ENCODE measurements around the gene CCDC88C.
A peak's percentile ranks its signal among the peaks of the same experiment; 100 is the strongest.

Gene CCDC88C

DNA sequence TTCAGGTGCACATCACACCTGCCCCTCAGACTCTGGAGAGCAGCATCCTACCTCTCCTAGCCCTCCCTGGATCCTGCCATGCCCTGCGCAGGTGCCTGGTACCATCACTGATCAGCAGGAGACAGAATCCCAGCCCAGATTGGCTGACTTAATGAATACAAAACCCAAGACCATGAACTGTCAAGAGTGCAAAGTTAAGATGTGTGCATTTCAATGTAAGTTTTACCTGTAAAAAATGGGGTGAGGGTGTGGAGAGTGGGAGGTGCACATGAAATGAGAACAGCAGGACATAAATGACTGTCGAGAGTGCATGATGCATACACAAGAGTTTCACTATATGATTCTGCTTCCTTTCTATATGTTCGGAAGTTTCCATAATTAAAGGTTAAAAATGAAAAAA, 115.2 kb downstream of the CCDC88C start:
- Mint-ChIP-seq H3K9me3 (no peaks in the 10 kb centered on the region), H3K4me3 (peak overlapping the region; percentile 25), H3K27ac (peak overlapping the region; percentile 80), H3K4me1 (ENCODE audit: low read depth) (peaks cover 22% of the 10 kb centered on the region), H3K27me3 (ENCODE audit: low read depth) (no peaks in the 10 kb centered on the region), H3K36me3 (ENCODE audit: low read depth) (peaks cover 77% of the 10 kb centered on the region)
- DNase-seq (ENCODE audit: low spot score), result peak; percentile 63

- H3K36me3 Mint-ChIP-seq (ENCODE audit: low read depth), result peaks cover 75% of the 10 kb centered on the region
- H3K27ac Mint-ChIP-seq, result peak overlapping the region; percentile 49
- no peaks in the 10 kb centered on the region for H3K9me3 Mint-ChIP-seq
- H3K27me3 Mint-ChIP-seq (ENCODE audit: low read depth), result no peaks in the 10 kb centered on the region
- H3K4me3 Mint-ChIP-seq, result no peak overlapping the region
- DNase-seq (ENCODE audit: low spot score), result no peak
- peaks cover 20% of the 10 kb centered on the region for H3K4me1 Mint-ChIP-seq (ENCODE audit: low read depth)
Measured at GRCh38 chr14:91300957-91301356, 116.7 kb downstream of the CCDC88C start.

DNA sequence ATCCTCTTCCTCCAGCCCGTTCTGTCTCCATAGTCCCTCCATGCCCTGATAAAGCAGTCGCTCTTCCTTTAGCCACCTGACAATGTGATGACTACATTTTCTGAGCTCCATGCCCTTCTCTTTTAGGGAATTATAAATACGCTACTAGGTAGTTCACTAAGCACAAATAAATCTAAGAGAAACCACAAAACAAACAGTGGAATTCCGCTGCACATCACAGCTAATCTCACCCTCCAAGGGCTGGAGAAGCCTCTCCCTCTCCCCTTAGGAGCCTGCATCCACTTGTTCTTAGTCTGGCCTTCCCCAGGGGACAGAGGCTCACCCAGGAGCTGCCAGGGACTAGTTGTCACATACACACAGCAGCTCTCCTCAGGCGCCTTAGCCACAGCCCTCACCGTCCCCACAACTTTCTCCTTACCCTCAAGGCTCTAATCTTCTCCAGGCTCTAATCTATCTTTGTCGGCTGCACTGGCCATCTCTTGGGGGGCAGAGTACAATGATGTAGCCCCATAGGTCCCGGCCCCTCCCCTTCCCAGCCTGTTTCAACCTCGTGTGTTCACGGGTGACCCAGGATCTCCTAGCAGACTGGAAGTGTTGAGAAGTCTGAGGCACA, 117.2 kb downstream of the CCDC88C start:
- Mint-ChIP-seq H3K4me3 (no peak overlapping the region), H3K27me3 (ENCODE audit: low read depth) (no peaks in the 10 kb centered on the region), H3K4me1 (ENCODE audit: low read depth) (peaks cover 18% of the 10 kb centered on the region), H3K9me3 (no peaks in the 10 kb centered on the region), H3K36me3 (ENCODE audit: low read depth) (peaks cover 72% of the 10 kb centered on the region), H3K27ac (peak overlapping the region; percentile 49)
- no peak for DNase-seq (ENCODE audit: low spot score)

DNA sequence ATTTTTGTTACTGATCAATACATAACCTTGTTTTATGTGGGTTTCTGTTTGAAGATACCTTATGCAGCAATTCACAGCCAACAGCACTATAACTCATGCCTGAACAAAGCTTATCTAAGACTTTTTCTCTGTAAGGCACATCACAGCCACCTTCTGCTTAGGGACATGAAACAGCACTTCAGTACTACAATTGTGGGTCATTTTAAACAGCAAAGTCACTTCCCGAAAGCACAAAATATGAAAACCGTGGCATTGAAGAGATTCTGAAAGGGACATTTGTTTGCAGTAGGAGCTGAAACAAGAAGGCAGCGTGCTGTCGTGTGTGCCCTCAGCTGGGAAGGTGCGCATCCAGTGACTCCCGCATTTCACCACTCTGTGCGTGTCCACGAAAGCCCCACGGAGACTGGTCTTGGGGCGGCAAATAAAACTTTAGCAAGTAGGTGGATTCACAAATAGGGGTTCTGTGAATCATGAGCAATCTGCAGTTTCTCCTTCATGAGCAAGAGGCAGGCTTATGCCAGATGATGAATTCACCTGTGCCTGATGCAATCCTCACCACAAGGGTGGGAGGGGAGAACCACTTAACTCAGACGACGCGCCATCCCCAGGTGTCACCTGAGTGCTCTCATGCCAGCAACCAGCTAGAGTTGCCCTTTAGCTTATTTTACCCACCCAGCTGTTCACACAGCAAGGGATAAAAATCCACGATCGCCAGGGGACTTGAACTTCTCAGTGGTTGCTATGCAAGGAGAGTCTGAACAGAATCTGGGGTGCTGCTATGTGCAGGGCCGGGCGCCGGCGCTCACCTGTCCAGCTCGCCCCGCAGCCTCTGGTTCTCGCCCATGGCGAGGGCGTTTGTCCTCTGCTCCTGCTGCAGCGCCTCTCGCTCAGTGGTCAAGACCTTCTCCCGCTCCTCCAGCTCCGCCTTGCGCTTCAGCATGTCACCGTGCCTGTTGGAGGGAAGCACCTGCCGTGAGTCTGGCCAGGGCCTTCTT, 118.2 kb downstream of the CCDC88C start:
- H3K9me3 Mint-ChIP-seq, result no peaks in the 10 kb centered on the region
- H3K27me3 Mint-ChIP-seq (ENCODE audit: low read depth), result no peaks in the 10 kb centered on the region
- peaks cover 18% of the 10 kb centered on the region for H3K4me1 Mint-ChIP-seq (ENCODE audit: low read depth)
- no peak overlapping the region for H3K27ac Mint-ChIP-seq
- H3K36me3 Mint-ChIP-seq (ENCODE audit: low read depth), result peaks cover 70% of the 10 kb centered on the region
- DNase-seq (ENCODE audit: low spot score), result no peak
- no peak overlapping the region for H3K4me3 Mint-ChIP-seq

- H3K27me3 Mint-ChIP-seq (ENCODE audit: low read depth), result no peaks in the 10 kb centered on the region
- no peak overlapping the region for H3K4me3 Mint-ChIP-seq
- H3K27ac Mint-ChIP-seq, result peak overlapping the region; percentile 22
- peaks cover 77% of the 10 kb centered on the region for H3K36me3 Mint-ChIP-seq (ENCODE audit: low read depth)
- DNase-seq (ENCODE audit: low spot score), result no peak
- H3K4me1 Mint-ChIP-seq (ENCODE audit: low read depth), result peaks cover 20% of the 10 kb centered on the region
- H3K9me3 Mint-ChIP-seq, result no peaks in the 10 kb centered on the region
Measured at GRCh38 chr14:91298576-91298975, 119.0 kb downstream of the CCDC88C start.

- H3K4me3 Mint-ChIP-seq, result no peak overlapping the region
- peaks cover 81% of the 10 kb centered on the region for H3K36me3 Mint-ChIP-seq (ENCODE audit: low read depth)
- no peak for DNase-seq (ENCODE audit: low spot score)
- no peaks in the 10 kb centered on the region for H3K27me3 Mint-ChIP-seq (ENCODE audit: low read depth)
- H3K27ac Mint-ChIP-seq, result no peak overlapping the region
- H3K4me1 Mint-ChIP-seq (ENCODE audit: low read depth), result peaks cover 16% of the 10 kb centered on the region
- no peaks in the 10 kb centered on the region for H3K9me3 Mint-ChIP-seq
Measured at GRCh38 chr14:91297081-91297711, 120.4 kb downstream of the CCDC88C start.

DNA sequence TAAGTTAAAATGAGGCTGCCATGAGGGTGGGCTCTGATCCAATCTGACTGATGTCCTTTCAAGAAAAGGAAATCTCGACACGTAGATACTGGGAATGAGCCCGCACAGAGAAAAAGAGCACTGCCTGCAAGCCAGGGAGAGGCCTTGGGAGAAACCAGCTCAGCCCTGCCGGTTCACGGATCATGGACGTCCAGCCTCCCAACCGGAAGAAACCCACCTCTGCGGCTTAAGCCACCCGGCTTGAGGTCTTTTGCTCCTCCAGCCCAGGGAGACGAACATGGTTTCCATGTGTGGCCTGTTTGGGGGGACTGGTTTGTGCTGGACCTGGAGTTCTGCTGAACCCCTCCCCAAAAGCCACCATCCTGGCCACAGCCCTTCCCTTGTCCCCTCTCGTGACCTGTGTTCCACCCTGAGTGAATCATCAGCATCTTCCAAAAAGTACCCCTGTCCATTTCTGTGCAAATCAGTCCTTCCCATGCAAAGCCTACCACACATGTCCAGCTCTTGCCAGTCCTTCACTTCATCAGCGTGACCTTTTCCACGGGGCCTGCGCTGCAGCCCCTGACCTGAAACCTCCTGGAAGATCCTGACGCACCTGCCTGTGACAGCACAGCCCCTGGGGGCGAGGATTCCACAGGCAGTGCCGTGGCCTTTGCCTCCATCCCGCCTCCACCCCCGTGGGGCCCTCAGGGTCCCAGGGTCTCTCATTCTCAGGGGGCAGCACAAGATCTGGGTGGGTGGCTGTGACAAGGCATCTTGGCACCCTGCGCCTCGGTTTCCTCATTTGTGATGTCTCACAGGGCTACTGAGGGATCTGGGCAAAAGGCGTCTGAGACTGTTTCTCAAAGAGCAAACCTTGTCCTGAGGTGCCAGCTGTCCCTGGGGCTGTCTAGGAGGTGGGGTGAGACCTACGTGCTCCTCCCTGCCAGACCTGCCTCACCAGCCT, 121.5 kb downstream of the CCDC88C start:
- DNase-seq (ENCODE audit: low spot score), result no peak
- Mint-ChIP-seq H3K36me3 (ENCODE audit: low read depth) (peaks cover 76% of the 10 kb centered on the region), H3K4me1 (ENCODE audit: low read depth) (peaks cover 13% of the 10 kb centered on the region), H3K9me3 (no peaks in the 10 kb centered on the region), H3K27ac (no peak overlapping the region), H3K4me3 (no peak overlapping the region), H3K27me3 (ENCODE audit: low read depth) (no peaks in the 10 kb centered on the region)

- H3K4me1 Mint-ChIP-seq (ENCODE audit: low read depth), result peaks cover 7% of the 10 kb centered on the region
- no peak overlapping the region for H3K4me3 Mint-ChIP-seq
- DNase-seq (ENCODE audit: low spot score), result no peak
- no peaks in the 10 kb centered on the region for H3K27me3 Mint-ChIP-seq (ENCODE audit: low read depth)
- no peak overlapping the region for H3K27ac Mint-ChIP-seq
- no peaks in the 10 kb centered on the region for H3K9me3 Mint-ChIP-seq
- peaks cover 76% of the 10 kb centered on the region for H3K36me3 Mint-ChIP-seq (ENCODE audit: low read depth)
Measured at GRCh38 chr14:91295276-91295845, 122.3 kb downstream of the CCDC88C start.

DNA sequence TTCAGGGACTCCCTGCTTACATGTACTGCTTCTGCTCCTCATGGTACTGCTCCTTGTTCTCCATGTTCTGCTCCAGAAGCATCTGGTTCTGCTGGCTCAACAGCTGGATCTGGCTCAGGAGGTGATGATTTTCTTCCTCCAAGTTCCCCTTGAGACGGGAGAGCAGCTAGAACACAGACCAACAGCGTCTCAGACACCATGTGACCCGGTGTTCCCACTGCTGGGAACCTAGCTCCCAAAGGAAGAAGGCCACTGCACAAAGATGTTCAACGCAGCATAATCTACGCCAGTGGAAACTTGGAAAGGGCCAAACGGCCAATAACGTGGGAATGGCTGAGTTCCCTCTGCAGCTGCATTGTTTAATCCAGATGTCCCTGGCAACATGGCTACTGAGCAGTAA, 123.5 kb downstream of the CCDC88C start:
- H3K9me3 Mint-ChIP-seq, result no peaks in the 10 kb centered on the region
- H3K27me3 Mint-ChIP-seq (ENCODE audit: low read depth), result no peaks in the 10 kb centered on the region
- peaks cover 78% of the 10 kb centered on the region for H3K36me3 Mint-ChIP-seq (ENCODE audit: low read depth)
- peaks cover 5% of the 10 kb centered on the region for H3K4me1 Mint-ChIP-seq (ENCODE audit: low read depth)
- no peak for DNase-seq (ENCODE audit: low spot score)
- no peak overlapping the region for H3K27ac Mint-ChIP-seq
- H3K4me3 Mint-ChIP-seq, result no peak overlapping the region

- H3K4me3 Mint-ChIP-seq, result no peak overlapping the region
- H3K36me3 Mint-ChIP-seq (ENCODE audit: low read depth), result peaks cover 76% of the 10 kb centered on the region
Measured at GRCh38 chr14:91293281-91293680, 124.3 kb downstream of the CCDC88C start.

DNA sequence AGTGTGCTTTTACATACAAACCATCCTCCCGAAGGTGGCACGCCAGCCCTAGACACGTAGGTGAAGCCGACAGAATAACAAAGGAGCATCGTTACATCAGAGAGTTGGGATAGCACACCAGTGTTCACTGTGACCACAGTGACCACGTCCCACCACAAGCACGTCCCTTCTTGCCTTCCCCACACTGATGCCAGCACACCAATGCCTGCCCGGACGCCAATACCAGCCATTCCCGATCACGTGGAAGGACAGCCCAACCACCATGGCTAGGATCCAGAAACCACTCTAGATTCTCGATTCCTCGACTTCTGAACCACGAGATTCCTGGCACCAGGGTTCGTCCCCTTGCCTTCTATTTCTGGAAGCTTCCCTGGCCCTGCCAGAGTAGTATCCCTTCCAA, 125.1 kb downstream of the CCDC88C start:
- H3K4me3 Mint-ChIP-seq, result no peak overlapping the region
- peaks cover 3% of the 10 kb centered on the region for H3K4me1 Mint-ChIP-seq (ENCODE audit: low read depth)
- no peak for DNase-seq (ENCODE audit: low spot score)
- H3K9me3 Mint-ChIP-seq, result no peaks in the 10 kb centered on the region
- no peaks in the 10 kb centered on the region for H3K27me3 Mint-ChIP-seq (ENCODE audit: low read depth)
- H3K27ac Mint-ChIP-seq, result peak overlapping the region; percentile 63
- peaks cover 74% of the 10 kb centered on the region for H3K36me3 Mint-ChIP-seq (ENCODE audit: low read depth)

More at GRCh38 chr14:91293281-91293680, 124.3 kb downstream of the CCDC88C start:
- peak overlapping the region; percentile 64 for H3K27ac Mint-ChIP-seq
- H3K9me3 Mint-ChIP-seq, result no peaks in the 10 kb centered on the region
- no peaks in the 10 kb centered on the region for H3K27me3 Mint-ChIP-seq (ENCODE audit: low read depth)
- no peak for DNase-seq (ENCODE audit: low spot score)
- H3K4me1 Mint-ChIP-seq (ENCODE audit: low read depth), result peaks cover 3% of the 10 kb centered on the region

DNA sequence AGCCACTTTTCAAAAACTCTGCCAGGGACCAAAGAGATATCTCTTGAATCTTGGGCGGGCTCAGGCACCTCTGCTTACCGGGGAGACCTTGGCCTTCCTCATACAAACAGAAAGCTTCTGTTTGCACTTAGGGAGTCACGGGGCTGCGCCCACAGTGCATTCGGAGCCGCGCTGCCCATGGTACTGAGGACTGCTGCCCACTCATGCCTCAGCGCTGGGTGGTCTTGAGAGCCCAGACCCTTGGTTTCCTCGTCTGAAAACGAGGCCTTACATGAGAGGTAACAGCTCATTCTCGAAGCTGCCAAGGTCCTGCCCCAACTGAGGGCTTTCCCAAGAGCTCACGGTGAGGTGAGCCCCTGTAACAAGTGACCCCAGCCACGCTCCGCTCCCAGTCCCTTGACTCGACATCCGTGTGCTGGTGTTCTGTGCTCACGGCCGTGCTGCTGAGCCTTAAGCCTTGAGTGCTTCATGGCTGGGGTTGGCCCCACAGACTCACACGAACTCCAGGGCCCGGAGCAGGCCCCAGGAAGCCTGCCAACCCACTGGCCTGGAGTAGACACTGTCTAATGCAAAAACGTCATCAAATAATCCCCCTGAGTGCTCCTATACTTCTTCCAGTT, 125.7 kb downstream of the CCDC88C start:
- H3K27ac Mint-ChIP-seq, result peak overlapping the region; percentile 63
- H3K4me3 Mint-ChIP-seq, result no peak overlapping the region
- peaks cover 74% of the 10 kb centered on the region for H3K36me3 Mint-ChIP-seq (ENCODE audit: low read depth)
- DNase-seq (ENCODE audit: low spot score), result no peak
- no peaks in the 10 kb centered on the region for H3K9me3 Mint-ChIP-seq
- H3K4me1 Mint-ChIP-seq (ENCODE audit: low read depth), result peaks cover 3% of the 10 kb centered on the region
- no peaks in the 10 kb centered on the region for H3K27me3 Mint-ChIP-seq (ENCODE audit: low read depth)

- Mint-ChIP-seq H3K36me3 (ENCODE audit: low read depth) (peaks cover 74% of the 10 kb centered on the region), H3K4me1 (ENCODE audit: low read depth) (peaks cover 7% of the 10 kb centered on the region), H3K27ac (peak overlapping the region; percentile 8), H3K27me3 (ENCODE audit: low read depth) (no peaks in the 10 kb centered on the region), H3K4me3 (no peak overlapping the region), H3K9me3 (no peaks in the 10 kb centered on the region)
- DNase-seq (ENCODE audit: low spot score), result no peak
Measured at GRCh38 chr14:91290986-91291385, 126.6 kb downstream of the CCDC88C start.

Data from T-helper 2 cell treated with Interferon-gamma antibody and Interleukin-4, amounts not matched to agents 5 μg/mL and 100 μg/mL, for 36 hours (primary cell).